ENCODE measurements around the gene HIRA.

The HIRA gene

GRCh38 chr22:19422440-19423301 is 8.9 kb downstream of the HIRA start:
- DNase-seq (ENCODE audit: low spot score), result no peak
- no peak for TF ChIP-seq CTCF (IDR thresholded peaks at IDR 0.05; ENCODE audit: extremely low read depth, insufficient read depth, missing control alignments)
- in situ Hi-C loops (cut with MboI; ENCODE audit: low pct_unique_long_range_greater_than_20kb, low sequenced_read_pairs, unreplicated experiment), result no loop called here

- TF ChIP-seq CTCF (IDR thresholded peaks at IDR 0.05; ENCODE audit: extremely low read depth, insufficient read depth, missing control alignments), result no peak
- in situ Hi-C loops (cut with MboI; ENCODE audit: low pct_unique_long_range_greater_than_20kb, low sequenced_read_pairs, unreplicated experiment), result no loop called here
- no peak for DNase-seq (ENCODE audit: low spot score)
Measured at GRCh38 chr22:19420321-19420720, 11.2 kb downstream of the HIRA start.

GRCh38 chr22:19419464-19420178 is 11.9 kb downstream of the HIRA start:
- in situ Hi-C loops (cut with MboI; ENCODE audit: low pct_unique_long_range_greater_than_20kb, low sequenced_read_pairs, unreplicated experiment), result no loop called here
- peak; percentile 69 for DNase-seq (ENCODE audit: low spot score)
- no peak for TF ChIP-seq CTCF (IDR thresholded peaks at IDR 0.05; ENCODE audit: extremely low read depth, insufficient read depth, missing control alignments)

GRCh38 chr22:19419086-19419463 is 12.5 kb downstream of the HIRA start:
- DNase-seq (ENCODE audit: low spot score), result no peak
- in situ Hi-C loops (cut with MboI; ENCODE audit: low pct_unique_long_range_greater_than_20kb, low sequenced_read_pairs, unreplicated experiment), result no loop called here
- TF ChIP-seq CTCF (IDR thresholded peaks at IDR 0.05; ENCODE audit: extremely low read depth, insufficient read depth, missing control alignments), result no peak

- in situ Hi-C loops (cut with MboI; ENCODE audit: low pct_unique_long_range_greater_than_20kb, low sequenced_read_pairs, unreplicated experiment), result no loop called here
- no peak for TF ChIP-seq CTCF (IDR thresholded peaks at IDR 0.05; ENCODE audit: extremely low read depth, insufficient read depth, missing control alignments)
- no peak for DNase-seq (ENCODE audit: low spot score)
Measured at GRCh38 chr22:19412923-19413322, 18.6 kb downstream of the HIRA start.

GRCh38 chr22:19412478-19412877 is 19.1 kb downstream of the HIRA start:
- in situ Hi-C loops (cut with MboI; ENCODE audit: low pct_unique_long_range_greater_than_20kb, low sequenced_read_pairs, unreplicated experiment), result no loop called here
- no peak for TF ChIP-seq CTCF (IDR thresholded peaks at IDR 0.05; ENCODE audit: extremely low read depth, insufficient read depth, missing control alignments)

More at GRCh38 chr22:19412478-19412877, 19.1 kb downstream of the HIRA start:
- no peak for DNase-seq (ENCODE audit: low spot score)

Measured in GM13977 (cell line).